ENCODE results near the gene SYNPR. TPM values are rescaled to one million over a fixed set of nuclear protein-coding genes. Genes with fewer than 3 reads are reported as not detected.

SYNPR gene
- total RNA-seq, 1 experiment from 2014 or later = 0.17 TPM

DNA sequence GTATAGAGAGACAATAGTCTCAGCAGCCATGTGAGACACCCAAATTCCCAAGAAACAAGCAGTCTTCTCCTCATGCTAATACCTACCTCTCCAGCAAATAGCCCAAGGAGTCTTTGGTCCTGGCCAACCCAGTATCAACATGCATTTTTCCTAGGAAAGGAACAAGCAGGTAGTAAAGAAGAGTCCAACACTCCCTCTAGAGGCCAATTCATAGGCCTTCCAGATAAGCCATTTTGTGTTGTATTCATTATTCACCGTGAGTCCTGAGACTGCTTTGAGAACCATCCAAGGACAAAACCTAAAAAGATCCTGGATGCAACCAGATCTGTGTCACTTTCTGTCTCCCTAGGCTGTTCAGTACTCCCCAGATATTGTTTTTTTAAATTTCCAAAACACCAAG, 310.8 kb downstream of the SYNPR start:
- H4K8ac ChIP-seq (replicated peaks; ENCODE audit: insufficient read length, low read depth, low read length) = no peak overlapping the region
- no peaks in the 10 kb centered on the region for H3K27me3 Mint-ChIP-seq (ENCODE audit: low read depth)
- no peak for DNase-seq
- no peak overlapping the region for H3K4ac ChIP-seq (ENCODE audit: low read depth, low read length)
- H3K27me3 ChIP-seq (ENCODE audit: insufficient read depth, low read length) = no peaks in the 10 kb centered on the region
- no peak overlapping the region for H3K14ac ChIP-seq (ENCODE audit: insufficient read depth, low read length)
- no peak overlapping the region for H2BK20ac ChIP-seq (ENCODE audit: low read depth, low read length, poor library complexity, severe bottlenecking)
- no peak overlapping the region for H2BK15ac ChIP-seq (ENCODE audit: low read depth, low read length)
- no peak overlapping the region for H2BK120ac ChIP-seq (ENCODE audit: low read depth, low read length, poor library complexity, severe bottlenecking)
- H2BK5ac ChIP-seq (ENCODE audit: insufficient read length, low read length) = no peak overlapping the region
- no peak overlapping the region for H3K9ac ChIP-seq (ENCODE audit: extremely low read depth, insufficient read length, low read length)
- H2AK5ac ChIP-seq (ENCODE audit: insufficient read length, low read length) = no peak overlapping the region
- H3K36me3 Mint-ChIP-seq (ENCODE audit: insufficient read depth in 1 of 3, low read depth in 3 of 3) = peaks cover 0 to 9% (median 9%) of the 10 kb centered on the region in 3 experiments; a peak in 3 of 7 replicates
- peaks cover 7 to 12% of the 10 kb centered on the region in 2 experiments; a peak in 3 of 5 replicates for H3K9me3 Mint-ChIP-seq
- TF ChIP-seq, protein P1, sequence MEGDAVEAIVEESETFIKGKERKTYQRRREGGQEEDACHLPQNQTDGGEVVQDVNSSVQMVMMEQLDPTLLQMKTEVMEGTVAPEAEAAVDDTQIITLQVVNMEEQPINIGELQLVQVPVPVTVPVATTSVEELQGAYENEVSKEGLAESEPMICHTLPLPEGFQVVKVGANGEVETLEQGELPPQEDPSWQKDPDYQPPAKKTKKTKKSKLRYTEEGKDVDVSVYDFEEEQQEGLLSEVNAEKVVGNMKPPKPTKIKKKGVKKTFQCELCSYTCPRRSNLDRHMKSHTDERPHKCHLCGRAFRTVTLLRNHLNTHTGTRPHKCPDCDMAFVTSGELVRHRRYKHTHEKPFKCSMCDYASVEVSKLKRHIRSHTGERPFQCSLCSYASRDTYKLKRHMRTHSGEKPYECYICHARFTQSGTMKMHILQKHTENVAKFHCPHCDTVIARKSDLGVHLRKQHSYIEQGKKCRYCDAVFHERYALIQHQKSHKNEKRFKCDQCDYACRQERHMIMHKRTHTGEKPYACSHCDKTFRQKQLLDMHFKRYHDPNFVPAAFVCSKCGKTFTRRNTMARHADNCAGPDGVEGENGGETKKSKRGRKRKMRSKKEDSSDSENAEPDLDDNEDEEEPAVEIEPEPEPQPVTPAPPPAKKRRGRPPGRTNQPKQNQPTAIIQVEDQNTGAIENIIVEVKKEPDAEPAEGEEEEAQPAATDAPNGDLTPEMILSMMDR (conservative IDR thresholded peaks at IDR 0.05) = peak; percentile 42; the same call in 2 of the 3 replicates
- no peak overlapping the region for H3K27ac Mint-ChIP-seq
- no peaks in the 10 kb centered on the region for H3K79me2 ChIP-seq (ENCODE audit: insufficient read depth, low read length)
- H3K9me3 ChIP-seq (ENCODE audit: control insufficient read depth, low read depth, low read length) = peaks cover 6% of the 10 kb centered on the region
- H3K4me1 ChIP-seq (ENCODE audit: insufficient read depth, low read length) = no peaks in the 10 kb centered on the region; the same call in 1 of the 2 replicates
- H4K91ac ChIP-seq (ENCODE audit: insufficient read length, low read depth, low read length) = no peak overlapping the region
- H4K20me1 ChIP-seq (ENCODE audit: control insufficient read depth, insufficient read depth, insufficient read length) = no peaks in the 10 kb centered on the region
- H3K79me1 ChIP-seq (ENCODE audit: insufficient read depth, low read depth, low read length, poor library complexity, severe bottlenecking) = no peaks in the 10 kb centered on the region
- H3T11ph ChIP-seq (ENCODE audit: low read length) = no peak overlapping the region
- no peaks in the 10 kb centered on the region for H3K23me2 ChIP-seq (ENCODE audit: insufficient read length, low read depth, low read length, poor library complexity, severe bottlenecking)
- H3K18ac ChIP-seq (ENCODE audit: insufficient read length, low read depth, low read length) = no peak overlapping the region
- H3K4me1 Mint-ChIP-seq = peaks cover 14 to 17% of the 10 kb centered on the region in 2 experiments
- H3K56ac ChIP-seq (ENCODE audit: insufficient read length, low read depth, low read length) = no peak overlapping the region
- no peak overlapping the region for H2BK12ac ChIP-seq (ENCODE audit: insufficient read length, low read depth, low read length)
- no peak overlapping the region for H3K27ac ChIP-seq (ENCODE audit: insufficient read length, low read depth, low read length)
- no peak overlapping the region for H4K5ac ChIP-seq (ENCODE audit: insufficient read length, low read depth, low read length)
- no CpG with 5 or more reads among the region's 1 CpG for WGBS (ENCODE audit: extremely low coverage, insufficient read length, low lambda C conversion rate)
- no peak overlapping the region for H3K23ac ChIP-seq (ENCODE audit: insufficient read length, low read depth, low read length)
- no peak overlapping the region for H2AFZ ChIP-seq (ENCODE audit: low read length)
- no peak overlapping the region for H3K4me3 Mint-ChIP-seq
- no peak overlapping the region for H3K4me2 ChIP-seq (ENCODE audit: insufficient read depth, insufficient read length, low read length)

Measured in H9 (cell line).